GM13977 (cell line): ENCODE data around the gene VANGL1.

Experiments
- DNase-seq: peaks from one replicate; pipeline ENCODE4 v3.0.0; 2012; ENCODE audit warnings: low spot score
- in situ Hi-C: fragments of 300-500 bp; cut with MboI; formaldehyde crosslinking; loops from one replicate; pipeline ENCODE4 v1.12.0; 2022; ENCODE audit warnings: low sequenced_read_pairs, low pct_unique_long_range_greater_than_20kb, mixed read lengths, inconsistent platforms; ENCODE audit not compliant: unreplicated experiment
- TF ChIP-seq, protein P1 (sequence below): IDR thresholded peaks from 2 replicates; pipeline ENCODE4 v1.5.1; 2012; ENCODE audit warnings: mild to moderate bottlenecking, control low read depth; ENCODE audit not compliant: insufficient read depth; ENCODE audit errors: extremely low read depth, missing control alignments

VANGL1 gene

DNA sequence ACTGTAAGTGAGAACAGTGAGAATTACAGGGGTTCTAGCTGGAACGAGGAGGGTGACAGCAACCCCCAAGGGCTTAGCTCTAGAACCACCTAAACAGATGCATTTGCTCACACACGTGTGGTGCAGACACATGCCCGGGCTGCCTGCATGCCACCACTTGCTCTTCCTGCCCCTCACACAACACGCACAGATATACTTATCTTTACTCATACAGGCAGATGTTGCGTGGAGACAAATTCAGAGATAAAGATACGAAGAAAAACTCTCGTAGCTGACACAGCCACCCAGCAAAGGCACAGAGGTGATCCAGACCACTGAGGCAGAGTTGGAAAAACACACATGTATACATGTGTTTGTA, 13.5 kb downstream of the VANGL1 start:
- DNase-seq = no peak
- TF ChIP-seq, protein P1, sequence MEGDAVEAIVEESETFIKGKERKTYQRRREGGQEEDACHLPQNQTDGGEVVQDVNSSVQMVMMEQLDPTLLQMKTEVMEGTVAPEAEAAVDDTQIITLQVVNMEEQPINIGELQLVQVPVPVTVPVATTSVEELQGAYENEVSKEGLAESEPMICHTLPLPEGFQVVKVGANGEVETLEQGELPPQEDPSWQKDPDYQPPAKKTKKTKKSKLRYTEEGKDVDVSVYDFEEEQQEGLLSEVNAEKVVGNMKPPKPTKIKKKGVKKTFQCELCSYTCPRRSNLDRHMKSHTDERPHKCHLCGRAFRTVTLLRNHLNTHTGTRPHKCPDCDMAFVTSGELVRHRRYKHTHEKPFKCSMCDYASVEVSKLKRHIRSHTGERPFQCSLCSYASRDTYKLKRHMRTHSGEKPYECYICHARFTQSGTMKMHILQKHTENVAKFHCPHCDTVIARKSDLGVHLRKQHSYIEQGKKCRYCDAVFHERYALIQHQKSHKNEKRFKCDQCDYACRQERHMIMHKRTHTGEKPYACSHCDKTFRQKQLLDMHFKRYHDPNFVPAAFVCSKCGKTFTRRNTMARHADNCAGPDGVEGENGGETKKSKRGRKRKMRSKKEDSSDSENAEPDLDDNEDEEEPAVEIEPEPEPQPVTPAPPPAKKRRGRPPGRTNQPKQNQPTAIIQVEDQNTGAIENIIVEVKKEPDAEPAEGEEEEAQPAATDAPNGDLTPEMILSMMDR = no peak
- in situ Hi-C loops = no loop called here

DNA sequence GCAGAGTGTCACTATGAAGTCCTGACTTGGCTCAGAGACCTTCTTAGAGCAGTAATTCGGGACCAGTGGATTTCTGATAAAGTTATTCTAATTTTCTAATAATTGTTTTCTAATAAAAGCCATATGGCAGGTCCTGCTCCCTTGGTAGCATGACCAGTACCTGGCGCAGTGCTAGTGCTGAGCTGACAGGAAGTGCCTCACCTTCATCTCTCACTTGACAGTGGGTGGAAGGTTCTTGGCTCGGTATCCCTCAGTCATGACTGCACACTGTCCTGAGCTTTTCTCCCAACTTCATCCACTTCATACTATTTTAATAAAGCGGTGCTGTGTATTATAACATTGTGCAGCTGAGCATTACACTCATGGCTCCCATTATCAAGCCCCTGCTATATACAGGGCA, 14.1 kb downstream of the VANGL1 start:
- DNase-seq = no peak
- TF ChIP-seq, protein P1 = no peak
- in situ Hi-C loops = no loop called here

DNA sequence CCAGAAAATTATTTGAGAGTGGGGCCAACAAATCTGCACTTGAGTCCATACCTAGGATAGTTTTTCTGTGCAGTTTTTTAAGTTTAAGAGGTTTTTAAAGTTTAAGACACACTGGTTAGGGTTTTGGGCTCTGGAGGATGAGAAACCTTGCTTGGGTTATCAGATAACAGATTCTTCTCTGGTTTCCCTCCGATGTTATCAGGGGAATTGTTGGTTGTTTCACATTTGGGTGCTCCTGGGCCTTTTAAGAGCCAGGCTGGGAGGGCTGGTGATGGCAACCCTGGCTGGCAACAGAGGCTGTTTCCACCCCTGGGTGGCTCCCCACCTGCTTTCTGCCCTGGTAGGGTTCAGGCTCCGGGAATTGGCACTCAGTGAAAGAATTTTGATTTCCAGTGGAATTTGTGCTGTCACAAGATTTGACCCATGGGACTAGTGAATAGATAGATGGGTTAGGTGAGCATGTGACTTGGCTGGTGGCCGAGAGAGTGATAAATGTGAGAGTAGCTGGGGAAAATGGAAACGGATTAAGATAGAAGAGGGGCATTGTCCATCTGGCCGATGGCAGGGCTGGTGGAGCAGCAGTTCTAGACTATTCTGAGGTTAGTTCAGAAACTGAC, 14.8 kb downstream of the VANGL1 start:
- TF ChIP-seq, protein P1 = no peak
- in situ Hi-C loops = no loop called here
- no peak for DNase-seq

DNA sequence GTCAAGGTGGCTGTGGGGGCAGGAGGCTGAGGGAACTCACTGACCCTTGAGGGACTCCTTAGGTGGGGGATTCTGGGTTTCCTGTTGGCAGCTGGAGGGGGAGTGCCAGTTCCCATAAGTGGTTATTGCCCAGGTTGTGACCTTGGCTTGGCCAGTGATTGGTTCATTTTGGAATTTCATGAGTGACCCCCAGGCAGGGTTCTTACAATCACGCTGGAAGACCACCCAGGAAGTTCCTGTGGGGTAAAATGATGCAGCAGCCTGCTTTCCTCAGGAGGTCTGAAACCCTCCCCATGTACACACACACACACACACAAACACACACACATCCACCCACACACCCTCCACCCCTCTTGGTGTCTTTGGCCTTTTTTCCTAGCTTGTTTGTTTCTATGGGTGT, 16.9 kb downstream of the VANGL1 start:
- DNase-seq = no peak
- TF ChIP-seq, protein P1 = no peak
- in situ Hi-C loops = no loop called here

DNA sequence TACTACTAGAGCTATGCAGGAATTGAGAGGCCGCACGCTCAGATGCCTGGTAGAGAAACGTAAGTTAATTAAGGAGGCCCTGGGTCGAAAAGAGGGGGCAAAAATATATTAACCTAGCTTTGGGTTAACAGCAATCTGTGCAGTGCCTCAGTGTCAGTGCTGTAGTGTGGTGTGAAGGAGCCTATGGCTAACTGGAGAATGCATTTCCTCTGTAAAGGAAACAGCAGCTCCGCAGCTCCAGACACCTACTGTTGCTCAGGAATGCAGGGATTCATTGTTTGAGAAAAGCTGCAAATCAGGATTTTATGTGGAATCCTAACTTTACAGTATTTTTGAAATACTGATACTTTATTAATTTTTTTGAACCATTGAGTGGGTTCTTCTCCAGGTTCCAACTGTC, 18.4 kb downstream of the VANGL1 start:
- DNase-seq = no peak
- TF ChIP-seq, protein P1 = no peak
- in situ Hi-C loops = no loop called here

DNA sequence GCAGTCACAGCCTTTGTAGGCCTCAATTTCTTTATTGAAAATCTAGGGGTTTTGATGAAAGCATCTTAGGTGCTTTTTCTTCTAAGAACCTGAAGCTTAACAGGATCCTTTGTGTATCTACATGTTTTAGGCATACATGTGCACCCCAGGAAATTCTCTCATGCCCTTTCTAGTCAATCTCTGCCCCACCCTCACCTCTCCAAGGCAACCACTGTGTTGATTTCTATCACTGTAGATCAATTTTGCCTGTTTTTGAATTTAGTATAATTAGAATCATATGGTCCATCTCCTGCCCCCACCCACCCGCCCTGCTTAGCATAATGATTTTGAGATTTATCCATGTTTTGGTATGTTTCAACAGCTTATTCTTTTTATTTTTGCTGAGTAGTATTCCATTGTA, 19.4 kb downstream of the VANGL1 start:
- DNase-seq = no peak
- TF ChIP-seq, protein P1 = no peak
- in situ Hi-C loops = no loop called here
